ENCODE data around the gene TP63.
"Not testable (repeated sequence)": the region's sequence is repeated elsewhere in the genome, so short reads cannot be mapped to it uniquely, and the experiment has no call there.

TP63 gene

DNA sequence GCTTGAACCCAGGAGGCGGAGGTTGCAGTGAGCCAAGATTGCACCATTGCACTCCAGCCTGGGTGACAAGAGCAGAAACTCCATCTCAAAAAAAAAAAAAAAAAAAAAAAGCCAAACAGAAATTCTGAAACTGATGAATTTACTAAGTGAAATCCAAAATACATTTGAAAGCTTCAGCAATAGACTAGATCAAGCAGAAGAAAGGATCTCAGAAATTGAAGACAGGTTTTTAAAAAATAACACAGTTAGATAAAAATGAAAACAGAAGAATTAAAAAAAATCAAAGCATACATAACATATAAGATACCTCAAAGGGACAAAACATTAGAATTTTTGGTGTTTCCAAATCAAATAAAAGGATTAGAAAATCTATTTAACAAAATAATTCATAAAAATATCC lies 114.4 kb downstream of the TP63 start:
- no peak for ATAC-seq (replicated peaks; ENCODE audit: extremely low read depth, poor library complexity, severe bottlenecking)
- H3K27me3 Mint-ChIP-seq: no peaks in the 10 kb centered on the region

DNA sequence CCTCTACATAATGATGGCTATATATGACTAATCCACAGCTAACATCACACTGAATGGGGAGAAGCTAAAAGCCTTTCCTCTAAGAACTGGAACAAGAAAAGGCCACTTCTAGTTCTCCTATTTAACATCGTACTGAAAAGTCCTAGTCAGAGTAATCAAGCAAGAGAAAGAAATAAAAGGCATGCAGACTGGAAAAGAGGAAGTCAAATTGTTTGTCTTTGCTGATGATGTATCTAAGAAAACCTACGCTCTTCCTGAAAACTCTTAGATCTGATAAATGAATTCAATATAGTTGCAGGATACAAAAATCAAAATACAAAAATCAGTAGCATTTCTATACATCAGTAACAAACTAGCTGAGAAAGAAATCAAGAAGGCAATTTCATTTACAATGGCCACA lies 116.9 kb downstream of the TP63 start:
- DNase-seq (ENCODE audit: low spot score in 2 of 2): no peak
- ATAC-seq (replicated peaks; ENCODE audit: extremely low read depth, poor library complexity, severe bottlenecking): no peak
- Mint-ChIP-seq H3K9me3 (peaks cover 4% of the 10 kb centered on the region), H3K4me1 (no peaks in the 10 kb centered on the region), H3K27me3 (no peaks in the 10 kb centered on the region), H3K27ac (ENCODE audit: low read depth) (no peak overlapping the region), H3K36me3 (ENCODE audit: insufficient read depth) (no peaks in the 10 kb centered on the region), H3K4me3 (no peak overlapping the region)

More for the DNA sequence above, 114.4 kb downstream of the TP63 start:
- no peaks in the 10 kb centered on the region for H3K36me3 Mint-ChIP-seq (ENCODE audit: insufficient read depth)
- H3K4me3 Mint-ChIP-seq: no peak overlapping the region
- DNase-seq (ENCODE audit: low spot score in 2 of 2): no peak
- H3K4me1 Mint-ChIP-seq: no peaks in the 10 kb centered on the region
- peaks cover 4% of the 10 kb centered on the region for H3K9me3 Mint-ChIP-seq
- H3K27ac Mint-ChIP-seq (ENCODE audit: low read depth): no peak overlapping the region

DNA sequence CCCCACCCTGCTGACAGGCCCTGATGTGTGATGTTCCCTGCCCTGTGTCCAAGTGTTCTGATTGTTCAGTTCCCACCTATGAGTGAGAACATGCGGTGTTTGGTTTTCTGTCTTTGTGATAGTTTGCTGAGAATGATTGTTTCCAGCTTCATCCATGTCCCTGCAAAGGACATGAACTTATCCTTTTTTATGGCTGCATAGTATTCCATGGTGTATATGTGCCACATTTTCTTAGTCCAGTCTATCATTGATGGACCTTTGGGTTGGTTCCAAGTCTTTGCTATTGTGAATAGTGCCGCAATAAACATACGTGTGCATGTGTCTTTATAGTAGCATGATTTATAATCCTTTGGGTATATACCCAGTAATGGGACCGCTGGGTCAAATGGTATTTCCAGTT lies 119.8 kb downstream of the TP63 start:
- H3K9me3 Mint-ChIP-seq; H3K4me1 Mint-ChIP-seq; H3K27me3 Mint-ChIP-seq; H3K27ac Mint-ChIP-seq (ENCODE audit: low read depth); H3K36me3 Mint-ChIP-seq (ENCODE audit: insufficient read depth); ATAC-seq (replicated peaks; ENCODE audit: extremely low read depth, poor library complexity, severe bottlenecking); H3K4me3 Mint-ChIP-seq; DNase-seq (ENCODE audit: low spot score in 2 of 2): not testable (repeated sequence)

DNA sequence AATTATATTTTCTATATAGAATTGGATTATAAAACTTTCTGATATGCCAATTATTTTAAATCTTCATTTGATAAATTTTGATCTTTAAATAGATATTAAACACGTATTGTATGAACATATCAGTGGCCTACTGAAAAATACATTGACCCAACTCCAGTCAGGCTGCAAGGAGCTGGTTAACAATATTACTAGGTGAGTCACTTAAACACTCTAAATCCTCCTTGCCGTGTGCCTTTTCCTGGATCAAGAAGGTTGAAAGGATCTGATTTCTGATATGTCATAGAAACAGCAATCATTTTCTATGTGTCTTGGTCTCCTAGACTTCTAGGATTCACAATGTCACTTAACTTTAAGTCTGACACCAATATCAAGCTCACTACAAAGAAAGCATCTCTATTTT lies 123.2 kb downstream of the TP63 start:
- H3K27ac Mint-ChIP-seq (ENCODE audit: low read depth): no peak overlapping the region
- H3K27me3 Mint-ChIP-seq: no peaks in the 10 kb centered on the region
- no peak overlapping the region for H3K4me3 Mint-ChIP-seq
- H3K9me3 Mint-ChIP-seq: no peaks in the 10 kb centered on the region
- ATAC-seq (replicated peaks; ENCODE audit: extremely low read depth, poor library complexity, severe bottlenecking) (no peak), DNase-seq (ENCODE audit: low spot score in 2 of 2) (no peak)
- H3K4me1 Mint-ChIP-seq: no peaks in the 10 kb centered on the region
- H3K36me3 Mint-ChIP-seq (ENCODE audit: insufficient read depth): no peaks in the 10 kb centered on the region

GRCh38 chr3:189756582-189757078 lies 125.4 kb downstream of the TP63 start:
- ATAC-seq (replicated peaks; ENCODE audit: extremely low read depth, poor library complexity, severe bottlenecking): no peak
- Mint-ChIP-seq H3K9me3 (no peaks in the 10 kb centered on the region), H3K4me1 (no peaks in the 10 kb centered on the region), H3K4me3 (no peak overlapping the region), H3K36me3 (ENCODE audit: insufficient read depth) (no peaks in the 10 kb centered on the region), H3K27ac (ENCODE audit: low read depth) (no peak overlapping the region), H3K27me3 (no peaks in the 10 kb centered on the region)
- no peak for DNase-seq (ENCODE audit: low spot score in 2 of 2)

- DNase-seq (ENCODE audit: low spot score in 2 of 2): no peak
- no peaks in the 10 kb centered on the region for H3K9me3 Mint-ChIP-seq
- H3K27me3 Mint-ChIP-seq: no peaks in the 10 kb centered on the region
Observed at GRCh38 chr3:189758186-189758585, 127.0 kb downstream of the TP63 start.

GRCh38 chr3:189766416-189766815 lies 135.2 kb downstream of the TP63 start:
- ATAC-seq (replicated peaks; ENCODE audit: extremely low read depth, poor library complexity, severe bottlenecking): no peak
- Mint-ChIP-seq H3K4me1 (no peaks in the 10 kb centered on the region), H3K27ac (ENCODE audit: low read depth) (no peak overlapping the region), H3K9me3 (no peaks in the 10 kb centered on the region), H3K36me3 (ENCODE audit: insufficient read depth) (no peaks in the 10 kb centered on the region), H3K27me3 (no peaks in the 10 kb centered on the region), H3K4me3 (no peak overlapping the region)
- no peak for DNase-seq (ENCODE audit: low spot score in 2 of 2)

More at GRCh38 chr3:189758186-189758585, 127.0 kb downstream of the TP63 start:
- Mint-ChIP-seq H3K4me3 (no peak overlapping the region), H3K27ac (ENCODE audit: low read depth) (no peak overlapping the region), H3K4me1 (no peaks in the 10 kb centered on the region), H3K36me3 (ENCODE audit: insufficient read depth) (no peaks in the 10 kb centered on the region)
- ATAC-seq (replicated peaks; ENCODE audit: extremely low read depth, poor library complexity, severe bottlenecking): no peak

GRCh38 chr3:189771842-189772450 lies 140.8 kb downstream of the TP63 start:
- peaks cover 8% of the 10 kb centered on the region for H3K27me3 Mint-ChIP-seq
- no peaks in the 10 kb centered on the region for H3K9me3 Mint-ChIP-seq
- no peak for ATAC-seq (replicated peaks; ENCODE audit: extremely low read depth, poor library complexity, severe bottlenecking)
- no peak overlapping the region for H3K4me3 Mint-ChIP-seq
- H3K27ac Mint-ChIP-seq (ENCODE audit: low read depth): no peak overlapping the region
- no peaks in the 10 kb centered on the region for H3K4me1 Mint-ChIP-seq
- DNase-seq (ENCODE audit: low spot score in 2 of 2): no peak
- H3K36me3 Mint-ChIP-seq (ENCODE audit: insufficient read depth): no peaks in the 10 kb centered on the region

DNA sequence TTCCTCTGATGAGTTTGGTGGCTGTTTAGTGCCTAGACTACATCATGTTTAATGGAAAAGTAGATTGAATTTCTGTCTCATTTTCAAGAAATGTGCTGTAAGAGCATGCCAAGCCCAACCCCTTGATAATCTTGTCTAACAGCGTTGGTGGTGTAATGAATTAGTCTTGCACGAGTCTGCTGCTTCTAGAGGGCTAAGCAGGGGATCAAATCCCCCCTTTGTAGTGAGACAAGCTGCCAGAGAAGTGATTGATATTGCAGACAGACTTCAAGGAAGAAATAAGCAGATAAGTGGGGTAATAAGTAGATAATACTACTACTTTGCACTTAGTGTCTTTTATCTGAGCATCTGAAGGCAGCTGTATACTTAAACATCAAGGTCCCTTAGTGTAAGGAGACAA lies 141.4 kb downstream of the TP63 start:
- no peaks in the 10 kb centered on the region for H3K36me3 Mint-ChIP-seq (ENCODE audit: insufficient read depth)
- H3K9me3 Mint-ChIP-seq: no peaks in the 10 kb centered on the region
- no peaks in the 10 kb centered on the region for H3K4me1 Mint-ChIP-seq
- peaks cover 8% of the 10 kb centered on the region for H3K27me3 Mint-ChIP-seq
- no peak overlapping the region for H3K4me3 Mint-ChIP-seq
- DNase-seq (ENCODE audit: low spot score in 2 of 2) (no peak), ATAC-seq (replicated peaks; ENCODE audit: extremely low read depth, poor library complexity, severe bottlenecking) (no peak)
- no peak overlapping the region for H3K27ac Mint-ChIP-seq (ENCODE audit: low read depth)

DNA sequence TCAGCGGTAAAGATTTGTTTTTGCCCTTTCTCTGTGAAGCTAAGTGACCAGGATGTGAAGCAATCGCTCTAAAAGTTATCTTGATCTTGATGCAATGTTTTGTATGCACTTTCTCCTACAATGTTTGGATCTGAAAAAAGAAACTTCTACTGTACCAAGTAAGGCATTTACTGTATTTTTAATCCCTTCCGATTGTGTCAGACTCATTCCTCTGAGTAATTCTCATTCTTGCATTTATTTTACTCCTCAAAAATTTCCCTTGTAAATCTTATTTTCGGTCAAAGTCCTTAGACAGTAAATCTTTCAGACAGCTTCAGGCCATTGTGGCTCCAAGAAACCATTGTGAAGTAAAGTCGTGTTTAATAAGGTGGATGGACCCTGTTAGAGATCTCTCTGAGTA lies 141.9 kb downstream of the TP63 start:
- H3K27ac Mint-ChIP-seq (ENCODE audit: low read depth): no peak overlapping the region

DNA sequence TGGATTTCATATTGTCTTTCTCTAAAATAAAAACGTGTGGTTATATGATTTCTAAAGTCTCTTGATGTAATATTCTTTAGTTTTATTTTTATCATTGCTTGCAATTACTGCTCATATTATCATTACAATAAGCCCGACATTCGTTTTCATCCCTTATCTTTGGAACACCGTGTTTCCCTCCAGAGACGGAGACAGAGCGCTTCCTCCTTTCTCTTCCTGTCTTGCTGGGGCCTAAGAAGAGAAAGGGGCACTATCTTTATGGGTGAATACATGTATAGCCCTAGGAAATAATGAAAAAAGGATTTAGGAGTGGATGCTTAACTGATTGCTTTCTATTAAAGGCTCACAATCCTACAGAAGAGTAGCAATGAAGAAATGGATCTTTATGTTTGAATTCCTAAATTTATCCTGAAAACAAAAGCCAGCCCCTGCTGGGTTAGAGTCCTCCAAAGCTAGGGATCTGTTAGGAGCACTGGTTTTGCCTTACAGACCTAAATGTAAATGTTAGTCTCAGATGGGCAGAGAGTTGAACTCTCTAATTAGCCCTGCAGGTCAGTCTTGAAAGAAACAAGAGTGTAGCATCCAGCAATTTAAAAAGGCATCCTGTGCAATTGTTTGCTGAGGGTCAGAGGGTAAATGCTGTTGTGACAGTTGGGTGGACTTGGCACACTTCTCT lies 145.1 kb downstream of the TP63 start:
- ATAC-seq (replicated peaks; ENCODE audit: extremely low read depth, poor library complexity, severe bottlenecking) (no peak), DNase-seq (ENCODE audit: low spot score in 2 of 2) (no peak)
- H3K27me3 Mint-ChIP-seq: peaks cover 8% of the 10 kb centered on the region
- no peak overlapping the region for H3K27ac Mint-ChIP-seq (ENCODE audit: low read depth)
- no peaks in the 10 kb centered on the region for H3K9me3 Mint-ChIP-seq
- no peak overlapping the region for H3K4me3 Mint-ChIP-seq
- H3K36me3 Mint-ChIP-seq (ENCODE audit: insufficient read depth): no peaks in the 10 kb centered on the region
- H3K4me1 Mint-ChIP-seq: no peaks in the 10 kb centered on the region

More for the DNA sequence above, 141.9 kb downstream of the TP63 start:
- Mint-ChIP-seq H3K36me3 (ENCODE audit: insufficient read depth) (no peaks in the 10 kb centered on the region), H3K27me3 (peaks cover 8% of the 10 kb centered on the region), H3K4me3 (no peak overlapping the region), H3K9me3 (no peaks in the 10 kb centered on the region), H3K4me1 (no peaks in the 10 kb centered on the region)
- DNase-seq (ENCODE audit: low spot score in 2 of 2) (no peak), ATAC-seq (replicated peaks; ENCODE audit: extremely low read depth, poor library complexity, severe bottlenecking) (no peak)

DNA sequence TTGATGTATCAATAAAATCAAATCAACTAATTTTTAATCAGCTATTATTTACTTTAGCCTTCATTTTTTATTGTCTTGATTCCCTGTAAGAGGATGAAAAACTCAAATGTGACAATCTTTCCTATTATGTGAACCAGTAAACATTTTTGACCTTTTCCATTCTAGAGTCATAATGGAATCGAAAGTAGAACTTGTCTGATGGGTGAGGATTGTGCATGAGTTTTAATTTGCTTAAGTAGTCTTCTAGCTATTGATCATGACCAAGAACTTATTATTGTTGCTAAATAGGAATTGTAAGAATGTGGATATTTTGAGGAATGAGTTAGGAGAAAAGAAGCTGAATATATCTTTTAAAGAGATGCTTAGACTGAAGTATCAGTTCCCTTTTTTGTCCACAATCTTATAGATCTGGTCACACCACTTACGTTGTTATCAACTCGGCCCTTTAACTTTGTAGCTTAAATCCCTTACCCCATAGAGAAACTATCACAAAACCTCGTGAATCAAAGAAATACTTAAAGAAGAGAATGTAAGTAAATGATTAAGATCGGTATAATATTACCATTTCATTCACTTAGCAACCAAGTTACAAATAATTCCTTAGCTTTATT lies 147.3 kb downstream of the TP63 start:
- no peak overlapping the region for H3K4me3 Mint-ChIP-seq
- ATAC-seq (replicated peaks; ENCODE audit: extremely low read depth, poor library complexity, severe bottlenecking): no peak
- H3K4me1 Mint-ChIP-seq: no peaks in the 10 kb centered on the region
- DNase-seq (ENCODE audit: low spot score in 2 of 2): no peak
- no peaks in the 10 kb centered on the region for H3K9me3 Mint-ChIP-seq
- no peaks in the 10 kb centered on the region for H3K27me3 Mint-ChIP-seq
- no peak overlapping the region for H3K27ac Mint-ChIP-seq (ENCODE audit: low read depth)
- H3K36me3 Mint-ChIP-seq (ENCODE audit: insufficient read depth): no peaks in the 10 kb centered on the region

DNA sequence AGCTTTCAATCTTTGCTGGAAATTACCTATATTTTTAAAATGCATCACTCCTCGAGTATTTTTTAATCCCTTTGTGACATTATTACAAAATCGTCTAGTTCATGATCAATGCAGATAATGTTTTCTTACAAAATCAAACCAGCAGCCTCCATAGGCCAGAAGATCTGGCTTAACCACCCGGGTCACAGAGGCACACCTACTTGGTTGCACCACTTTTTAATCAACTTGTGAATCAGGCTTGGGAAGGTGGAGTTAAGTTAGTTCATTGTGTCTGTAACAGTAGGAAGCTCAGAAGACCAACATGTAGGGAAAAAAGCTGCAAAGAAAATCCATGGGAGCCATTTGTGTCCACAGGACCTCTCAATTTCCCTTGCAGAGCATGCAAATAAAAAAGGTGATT lies 148.0 kb downstream of the TP63 start:
- H3K4me3 Mint-ChIP-seq: no peak overlapping the region
- DNase-seq (ENCODE audit: low spot score in 2 of 2): no peak
- H3K27me3 Mint-ChIP-seq: no peaks in the 10 kb centered on the region
- no peaks in the 10 kb centered on the region for H3K4me1 Mint-ChIP-seq
- no peaks in the 10 kb centered on the region for H3K36me3 Mint-ChIP-seq (ENCODE audit: insufficient read depth)
- no peak overlapping the region for H3K27ac Mint-ChIP-seq (ENCODE audit: low read depth)
- no peaks in the 10 kb centered on the region for H3K9me3 Mint-ChIP-seq
- ATAC-seq (replicated peaks; ENCODE audit: extremely low read depth, poor library complexity, severe bottlenecking): no peak

Measured in central memory CD8-positive, alpha-beta T cell (primary cell).